ENCODE results near the gene NEGR1.

- TF ChIP-seq, protein P1, sequence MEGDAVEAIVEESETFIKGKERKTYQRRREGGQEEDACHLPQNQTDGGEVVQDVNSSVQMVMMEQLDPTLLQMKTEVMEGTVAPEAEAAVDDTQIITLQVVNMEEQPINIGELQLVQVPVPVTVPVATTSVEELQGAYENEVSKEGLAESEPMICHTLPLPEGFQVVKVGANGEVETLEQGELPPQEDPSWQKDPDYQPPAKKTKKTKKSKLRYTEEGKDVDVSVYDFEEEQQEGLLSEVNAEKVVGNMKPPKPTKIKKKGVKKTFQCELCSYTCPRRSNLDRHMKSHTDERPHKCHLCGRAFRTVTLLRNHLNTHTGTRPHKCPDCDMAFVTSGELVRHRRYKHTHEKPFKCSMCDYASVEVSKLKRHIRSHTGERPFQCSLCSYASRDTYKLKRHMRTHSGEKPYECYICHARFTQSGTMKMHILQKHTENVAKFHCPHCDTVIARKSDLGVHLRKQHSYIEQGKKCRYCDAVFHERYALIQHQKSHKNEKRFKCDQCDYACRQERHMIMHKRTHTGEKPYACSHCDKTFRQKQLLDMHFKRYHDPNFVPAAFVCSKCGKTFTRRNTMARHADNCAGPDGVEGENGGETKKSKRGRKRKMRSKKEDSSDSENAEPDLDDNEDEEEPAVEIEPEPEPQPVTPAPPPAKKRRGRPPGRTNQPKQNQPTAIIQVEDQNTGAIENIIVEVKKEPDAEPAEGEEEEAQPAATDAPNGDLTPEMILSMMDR (IDR thresholded peaks at IDR 0.05): no peak
- TF ChIP-seq POLR2A (IDR thresholded peaks at IDR 0.05): no peak
These were observed 164.7 kb downstream of the NEGR1 start for GRCh38 chr1:72117621-72118020.

Measured in thyroid gland (tissue), 4 donors.